Measurements from ENCODE around the gene ACVRL1.

DNA sequence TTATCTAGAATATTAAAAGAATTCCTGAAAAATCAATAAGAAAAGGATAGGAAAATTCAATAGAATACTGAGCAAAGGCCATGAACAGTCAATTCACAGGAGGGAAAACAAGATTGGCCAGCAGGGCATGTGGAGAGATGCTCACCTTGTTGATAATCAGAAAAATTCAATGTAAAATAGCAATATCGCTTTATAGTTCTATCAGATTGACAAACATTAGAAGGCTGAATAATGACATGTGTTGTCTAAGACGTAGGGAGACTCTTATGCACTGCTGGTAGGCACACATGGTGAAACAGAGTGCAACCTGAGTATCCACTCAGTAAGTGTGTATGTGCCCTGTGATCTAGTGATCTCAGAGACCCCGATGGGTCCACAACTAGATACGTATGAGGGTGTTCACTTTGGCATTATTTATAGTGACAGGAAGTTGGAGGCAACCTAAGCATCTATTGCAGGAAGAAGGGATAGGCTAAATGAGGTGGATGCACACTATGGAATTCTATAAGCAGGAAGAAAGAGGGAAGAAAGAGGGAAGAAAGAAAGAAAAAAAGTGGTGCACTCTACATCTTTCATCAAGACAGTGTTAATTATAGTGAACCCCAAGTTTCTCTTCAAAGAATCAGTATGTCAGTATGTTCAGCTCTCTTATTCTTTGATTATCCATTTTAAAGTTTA, 23.2 kb upstream of the ACVRL1 start:
- no peak for TF ChIP-seq EP300 (IDR thresholded peaks at IDR 0.05)
- no peak for TF ChIP-seq CTCF (IDR thresholded peaks at IDR 0.05)
- TF ChIP-seq POLR2A (IDR thresholded peaks at IDR 0.05) = no peak

Data from suprapubic skin (tissue), 3 donors.